HCT116 (cell line): ENCODE measurements around the gene SNX13. TPM values are rescaled to one million over a fixed set of nuclear protein-coding genes. Genes with fewer than 3 reads are reported as not detected.

Source experiments
- ATAC-seq: fragments of 200-7000 bp; cut with Tn5 transposase; 2 replicates; pipeline ENCODE4 v1.9.1; 2020; ENCODE audit warnings: mild to moderate bottlenecking, moderate library complexity
- BruUV-seq: library from RNA; stranded (reverse); fragments of 400-500 nt; replicated peaks from 2 replicates; lab custom pipeline; 2021; lab: Mats Ljungman, UMichigan
- CTCF ChIA-PET: fragments of 300-600 bp; sonication (Branson Sonifier 250); formaldehyde crosslinking; loops from one replicate; lab custom pipeline; 2021; ENCODE audit warnings: antibody characterized with exemption; lab: Charles Lee
- POLR2A ChIA-PET: fragments of 300-600, 350-600 bp; sonication (Branson Sonifier 250); formaldehyde crosslinking; loops from one replicate; lab custom pipeline; 2021; ENCODE audit warnings: antibody characterized with exemption; lab: Charles Lee
- RAD21 ChIA-PET, 2 experiments: fragments of 300-600 bp; sonication (Branson Sonifier 250); formaldehyde crosslinking; loops; one replicate each; lab custom pipeline; 2023; ENCODE audit warnings: low total read pairs in 2 of 2; ENCODE audit not compliant: uncharacterized antibody in 2 of 2, unreplicated experiment in 2 of 2, low non-redundant PET in 1 of 2; lab: Charles Lee
- DNase-seq: peaks from one replicate; pipeline ENCODE4 v3.0.0-alpha.2; 2010; ENCODE audit warnings: low read depth, low spot score
- H2AFZ ChIP-seq: fragments of 200-600 bp; shearing (Covaris generic), sonication (generic); 2 replicates; pipeline ENCODE4 v1.6.1; 2017; ENCODE audit warnings: low read depth, mixed run types, mixed read lengths, antibody characterized with exemption, low read length; ENCODE audit not compliant: poor library complexity, severe bottlenecking
- H3K27ac ChIP-seq: 2 replicates; pipeline ENCODE4 v1.5.1; 2012; ENCODE audit warnings: low read depth, low read length
- H3K27me3 ChIP-seq: fragments of 200-600 bp; sonication (generic); 2 replicates; pipeline ENCODE4 v1.6.1; 2016; ENCODE audit warnings: mixed run types, low read length, mixed read lengths; ENCODE audit not compliant: insufficient read depth
- H3K36me3 ChIP-seq, 2 experiments: fragments of 200-500 bp in 1 of 2; fragments of 200-600 bp in 1 of 2; sonication (Bioruptor generic) in 1 of 2; sonication (generic) in 1 of 2; 2 replicates each; pipeline versions ENCODE4 v1.5.1 to v1.6.1; 2014 to 2016; ENCODE audit warnings: low read length in 2 of 2, inconsistent platforms in 1 of 2, mixed read lengths in 1 of 2, mixed run types in 1 of 2; ENCODE audit not compliant: insufficient read depth in 2 of 2, control insufficient read depth in 1 of 2
- H3K4me1 ChIP-seq, 2 experiments: fragments of 200-600 bp in 1 of 2; sonication (generic) in 1 of 2; 2 replicates each; pipeline versions ENCODE4 v1.5.1 to v1.6.1; 2012 to 2017; ENCODE audit warnings: low read length in 2 of 2, inconsistent platforms in 1 of 2, mild to moderate bottlenecking in 1 of 2, mixed read lengths in 1 of 2, mixed run types in 1 of 2, moderate library complexity in 1 of 2; ENCODE audit not compliant: insufficient read depth in 2 of 2, control insufficient read depth in 1 of 2
- H3K4me2 ChIP-seq: fragments of 200-600 bp; sonication (generic); 2 replicates; pipeline ENCODE4 v1.6.1; 2017; ENCODE audit warnings: mixed run types, low read length, mixed read lengths
- H3K4me3 ChIP-seq, 2 experiments: fragments of 200-600 bp in 1 of 2; sonication (generic) in 1 of 2; replicated peaks in 1 of 2; 2 replicates each; pipeline ENCODE4 v1.5.1; 2011 to 2016; ENCODE audit warnings: low read length in 2 of 2, control low read depth in 1 of 2, low read depth in 1 of 2, mild to moderate bottlenecking in 1 of 2, mixed read lengths in 1 of 2, mixed run types in 1 of 2
- H3K79me2 ChIP-seq: fragments of 200-600 bp; sonication (generic); 2 replicates; pipeline ENCODE4 v1.6.1; 2017; ENCODE audit warnings: mild to moderate bottlenecking, mixed run types, low read length, moderate library complexity, mixed read lengths; ENCODE audit not compliant: insufficient read depth
- H3K9ac ChIP-seq: fragments of 200-600 bp; sonication (generic); 2 replicates; pipeline ENCODE4 v1.6.1; 2016; ENCODE audit warnings: low read length, mixed read lengths
- H3K9me2 ChIP-seq: fragments of 200-600 bp; sonication (generic), shearing (Covaris generic); 2 replicates; pipeline ENCODE4 v1.6.1; 2017; ENCODE audit warnings: mixed run types, mild to moderate bottlenecking, moderate library complexity; ENCODE audit not compliant: insufficient read depth
- H3K9me3 ChIP-seq, 2 experiments: fragments of 200-500 bp in 1 of 2; fragments of 200-600 bp in 1 of 2; sonication (Bioruptor generic) in 1 of 2; sonication (generic) in 1 of 2; 2 replicates each; pipeline ENCODE4 v1.6.1; 2014 to 2017; ENCODE audit warnings: low read length in 2 of 2, mixed read lengths in 2 of 2, inconsistent platforms in 1 of 2, low read depth in 1 of 2, mild to moderate bottlenecking in 1 of 2, mixed run types in 1 of 2, moderate library complexity in 1 of 2; ENCODE audit not compliant: control insufficient read depth in 1 of 2, insufficient read depth in 1 of 2
- H4K20me1 ChIP-seq: fragments of 200-600 bp; sonication (generic), shearing (Covaris generic); 2 replicates; pipeline ENCODE4 v1.6.1; 2017; ENCODE audit warnings: mixed run types, mild to moderate bottlenecking, moderate library complexity; ENCODE audit not compliant: insufficient read depth
- CEBPB ChIP-seq: IDR thresholded peaks from 2 replicates; pipeline ENCODE4 v1.6.1; 2012; ENCODE audit warnings: low read depth
- ELF1 ChIP-seq: IDR thresholded peaks from 2 replicates; pipeline ENCODE4 v1.6.1; 2012; ENCODE audit warnings: low read depth, borderline replicate concordance
- EZH2 ChIP-seq: fragments of 200-600 bp; sonication (generic); IDR thresholded peaks from 2 replicates; pipeline ENCODE4 v1.6.1; 2017; ENCODE audit warnings: antibody characterized with exemption, mixed run types
- SP1 ChIP-seq: IDR thresholded peaks from 2 replicates; pipeline ENCODE4 v1.6.1; 2012; ENCODE audit warnings: low read depth
- SRF ChIP-seq: IDR thresholded peaks from 2 replicates; pipeline ENCODE4 v1.6.1; 2012; ENCODE audit warnings: low read depth
- intact Hi-C: fragments of 100-400 bp; cut with micrococcal nuclease; formaldehyde crosslinking; loops from 2 replicates; pipeline ENCODE4 v1.10.0; 2022
- total RNA-seq: library from RNA; stranded (reverse); gene quantifications from one replicate; pipeline ENCODE4 v1.2.1, GENCODE V29; 2021; ENCODE audit not compliant: unreplicated experiment
- TF ChIP-seq, protein P1 (sequence below): IDR thresholded peaks from 2 replicates; pipeline ENCODE4 v1.6.1; 2012; ENCODE audit warnings: low read depth
- TF ChIP-seq, protein P2 (sequence below): IDR thresholded peaks from 2 replicates; pipeline ENCODE4 v1.6.1; 2012
- TF ChIP-seq, protein P3 (sequence below), 3 experiments: fragments of 200-600 bp in 1 of 3; sonication (generic) in 1 of 3; IDR thresholded peaks in 2 of 3; conservative IDR thresholded peaks in 1 of 3; 2 replicates each; pipeline ENCODE4 v1.5.1; 2012 to 2017; ENCODE audit warnings: low read depth in 2 of 3, low read length in 2 of 3, antibody characterized with exemption in 1 of 3, borderline replicate concordance in 1 of 3, control low read depth in 1 of 3, mild to moderate bottlenecking in 1 of 3, mixed read lengths in 1 of 3, mixed run types in 1 of 3, moderate library complexity in 1 of 3; ENCODE audit not compliant: insufficient read depth in 1 of 3

SNX13 gene
- total RNA-seq, 1 experiment from 2014 or later = 33.4 TPM

DNA sequence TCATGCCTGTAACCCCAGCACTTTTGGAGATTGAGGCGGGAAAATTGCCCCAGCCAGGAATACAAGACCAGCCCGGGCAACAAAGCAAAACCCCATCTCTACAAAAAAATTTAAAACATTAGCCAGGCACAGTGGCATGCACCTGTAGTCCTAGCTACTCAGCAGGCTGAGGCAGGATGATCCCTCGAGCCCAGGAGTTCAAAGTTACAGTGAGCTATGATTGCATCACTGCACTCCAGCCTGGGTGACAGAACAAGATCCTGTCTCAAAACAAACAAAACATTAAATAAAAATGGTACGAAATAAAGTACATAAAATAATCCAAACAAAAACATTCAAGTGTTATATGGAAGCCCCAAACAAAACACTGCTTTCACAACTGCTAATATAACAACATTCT is 125.0 kb downstream of the SNX13 start:
- CTCF ChIA-PET = no interaction called here

More for the DNA sequence above, 125.0 kb downstream of the SNX13 start:
- Histone ChIP-seq H3K9me2 (no peaks in the 10 kb centered on the region), H3K27me3 (no peaks in the 10 kb centered on the region), H4K20me1 (peaks cover 4% of the 10 kb centered on the region; the same call in 1 of the 2 replicates), H3K4me2 (no peak overlapping the region), H2AFZ (no peak overlapping the region), H3K27ac (no peak overlapping the region), H3K36me3 (peaks cover 0 to 3% of the 10 kb centered on the region in 2 experiments; a peak in 1 of 4 replicates), H3K9me3 (no peaks in the 10 kb centered on the region), H3K79me2 (peaks cover 3% of the 10 kb centered on the region; the same call in 1 of the 2 replicates), H3K4me3 (no peak overlapping the region), H3K4me1 (no peaks in the 10 kb centered on the region), H3K9ac (no peak overlapping the region)
- TF ChIP-seq, protein P1, sequence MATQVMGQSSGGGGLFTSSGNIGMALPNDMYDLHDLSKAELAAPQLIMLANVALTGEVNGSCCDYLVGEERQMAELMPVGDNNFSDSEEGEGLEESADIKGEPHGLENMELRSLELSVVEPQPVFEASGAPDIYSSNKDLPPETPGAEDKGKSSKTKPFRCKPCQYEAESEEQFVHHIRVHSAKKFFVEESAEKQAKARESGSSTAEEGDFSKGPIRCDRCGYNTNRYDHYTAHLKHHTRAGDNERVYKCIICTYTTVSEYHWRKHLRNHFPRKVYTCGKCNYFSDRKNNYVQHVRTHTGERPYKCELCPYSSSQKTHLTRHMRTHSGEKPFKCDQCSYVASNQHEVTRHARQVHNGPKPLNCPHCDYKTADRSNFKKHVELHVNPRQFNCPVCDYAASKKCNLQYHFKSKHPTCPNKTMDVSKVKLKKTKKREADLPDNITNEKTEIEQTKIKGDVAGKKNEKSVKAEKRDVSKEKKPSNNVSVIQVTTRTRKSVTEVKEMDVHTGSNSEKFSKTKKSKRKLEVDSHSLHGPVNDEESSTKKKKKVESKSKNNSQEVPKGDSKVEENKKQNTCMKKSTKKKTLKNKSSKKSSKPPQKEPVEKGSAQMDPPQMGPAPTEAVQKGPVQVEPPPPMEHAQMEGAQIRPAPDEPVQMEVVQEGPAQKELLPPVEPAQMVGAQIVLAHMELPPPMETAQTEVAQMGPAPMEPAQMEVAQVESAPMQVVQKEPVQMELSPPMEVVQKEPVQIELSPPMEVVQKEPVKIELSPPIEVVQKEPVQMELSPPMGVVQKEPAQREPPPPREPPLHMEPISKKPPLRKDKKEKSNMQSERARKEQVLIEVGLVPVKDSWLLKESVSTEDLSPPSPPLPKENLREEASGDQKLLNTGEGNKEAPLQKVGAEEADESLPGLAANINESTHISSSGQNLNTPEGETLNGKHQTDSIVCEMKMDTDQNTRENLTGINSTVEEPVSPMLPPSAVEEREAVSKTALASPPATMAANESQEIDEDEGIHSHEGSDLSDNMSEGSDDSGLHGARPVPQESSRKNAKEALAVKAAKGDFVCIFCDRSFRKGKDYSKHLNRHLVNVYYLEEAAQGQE = no peak
- TF ChIP-seq CEBPB (no peak), SP1 (no peak), EZH2 (no peak), ELF1 (no peak), SRF (no peak)
- TF ChIP-seq, protein P2, sequence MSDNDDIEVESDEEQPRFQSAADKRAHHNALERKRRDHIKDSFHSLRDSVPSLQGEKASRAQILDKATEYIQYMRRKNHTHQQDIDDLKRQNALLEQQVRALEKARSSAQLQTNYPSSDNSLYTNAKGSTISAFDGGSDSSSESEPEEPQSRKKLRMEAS = no peak
- TF ChIP-seq, protein P3, sequence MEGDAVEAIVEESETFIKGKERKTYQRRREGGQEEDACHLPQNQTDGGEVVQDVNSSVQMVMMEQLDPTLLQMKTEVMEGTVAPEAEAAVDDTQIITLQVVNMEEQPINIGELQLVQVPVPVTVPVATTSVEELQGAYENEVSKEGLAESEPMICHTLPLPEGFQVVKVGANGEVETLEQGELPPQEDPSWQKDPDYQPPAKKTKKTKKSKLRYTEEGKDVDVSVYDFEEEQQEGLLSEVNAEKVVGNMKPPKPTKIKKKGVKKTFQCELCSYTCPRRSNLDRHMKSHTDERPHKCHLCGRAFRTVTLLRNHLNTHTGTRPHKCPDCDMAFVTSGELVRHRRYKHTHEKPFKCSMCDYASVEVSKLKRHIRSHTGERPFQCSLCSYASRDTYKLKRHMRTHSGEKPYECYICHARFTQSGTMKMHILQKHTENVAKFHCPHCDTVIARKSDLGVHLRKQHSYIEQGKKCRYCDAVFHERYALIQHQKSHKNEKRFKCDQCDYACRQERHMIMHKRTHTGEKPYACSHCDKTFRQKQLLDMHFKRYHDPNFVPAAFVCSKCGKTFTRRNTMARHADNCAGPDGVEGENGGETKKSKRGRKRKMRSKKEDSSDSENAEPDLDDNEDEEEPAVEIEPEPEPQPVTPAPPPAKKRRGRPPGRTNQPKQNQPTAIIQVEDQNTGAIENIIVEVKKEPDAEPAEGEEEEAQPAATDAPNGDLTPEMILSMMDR (IDR thresholded peaks at IDR 0.05 in 2 of 3, conservative IDR thresholded peaks at IDR 0.05 in 1 of 3; ENCODE audit: borderline replicate concordance in 1 of 3, insufficient read depth in 1 of 3, low read depth in 2 of 3, low read length in 2 of 3) = no peak
- ChIA-PET POLR2A (no interaction called here), RAD21 (no interaction called here)
- BruUV-seq = no TSS peak
- intact Hi-C loops = no loop called here
- ATAC-seq (no peak), DNase-seq (no peak)
